ENCODE data around the gene ICAM1.

The ICAM1 gene

DNA sequence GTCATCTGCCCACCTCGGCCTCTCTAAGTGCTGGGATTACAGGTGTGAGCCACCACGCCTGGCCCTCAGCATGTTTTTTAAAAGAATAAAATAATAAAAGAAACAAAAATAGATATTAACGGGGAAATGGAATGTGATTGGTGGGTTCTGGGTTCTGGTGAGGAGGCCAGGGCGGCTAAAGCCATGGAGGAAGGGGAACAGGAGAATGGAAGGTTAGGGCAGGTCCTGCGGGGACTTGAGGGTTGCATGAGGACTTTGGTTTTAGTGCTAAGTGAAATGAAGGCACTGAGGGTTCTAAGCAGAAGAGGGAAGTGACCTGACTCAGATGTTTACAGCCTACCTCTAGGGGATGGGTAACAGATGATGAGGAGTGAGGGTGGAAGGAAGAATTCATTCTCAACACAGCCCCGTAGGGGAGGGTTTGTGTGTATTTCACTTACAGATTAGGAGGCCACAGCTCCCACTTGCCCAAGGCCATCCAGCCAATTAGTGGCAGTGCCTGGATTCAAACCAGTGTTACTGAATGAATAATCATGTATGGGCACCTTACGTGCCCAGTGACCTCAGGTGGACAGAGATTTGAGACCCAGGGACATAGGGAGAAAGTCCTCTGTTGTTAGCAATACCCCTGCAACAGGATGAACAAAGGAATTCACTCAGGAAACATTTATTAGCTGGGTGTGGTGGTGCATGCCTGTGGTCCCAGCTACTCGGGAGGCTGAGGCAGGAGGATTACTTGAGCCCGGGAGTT lies 25.6 kb upstream of the ICAM1 start:
- no peak for DNase-seq

DNA sequence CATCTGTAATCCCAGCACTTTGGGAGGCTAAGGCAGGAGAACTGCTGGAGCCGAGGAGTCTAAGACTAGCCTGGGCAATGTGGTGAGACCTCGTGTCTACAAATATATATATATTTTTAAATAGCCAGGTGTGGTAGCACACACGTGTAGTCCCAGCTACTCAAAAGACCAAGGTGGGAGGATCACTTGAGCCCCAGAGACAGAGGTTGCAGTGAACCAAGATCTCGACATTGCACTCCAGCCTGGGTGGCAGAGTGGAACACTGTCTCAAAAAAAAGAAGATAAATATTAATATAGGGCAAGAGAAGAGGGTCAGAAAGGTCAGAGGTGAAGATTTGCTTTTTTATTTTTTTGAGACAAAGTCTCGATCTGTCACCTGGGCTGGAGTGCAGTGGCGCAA lies 24.4 kb upstream of the ICAM1 start:
- no peak for DNase-seq

GRCh38 chr19:10251792-10252694 lies 18.9 kb upstream of the ICAM1 start, which contains the start of gene MRPL4:
MRPL4 (plus strand) TSS chr19:10252214; CDS start chr19:10252254, 40 bp downstream.
- DNase-seq: peak; percentile 98

GRCh38 chr19:10252707-10253106 lies 18.2 kb upstream of the ICAM1 start:
- no peak for DNase-seq

DNA sequence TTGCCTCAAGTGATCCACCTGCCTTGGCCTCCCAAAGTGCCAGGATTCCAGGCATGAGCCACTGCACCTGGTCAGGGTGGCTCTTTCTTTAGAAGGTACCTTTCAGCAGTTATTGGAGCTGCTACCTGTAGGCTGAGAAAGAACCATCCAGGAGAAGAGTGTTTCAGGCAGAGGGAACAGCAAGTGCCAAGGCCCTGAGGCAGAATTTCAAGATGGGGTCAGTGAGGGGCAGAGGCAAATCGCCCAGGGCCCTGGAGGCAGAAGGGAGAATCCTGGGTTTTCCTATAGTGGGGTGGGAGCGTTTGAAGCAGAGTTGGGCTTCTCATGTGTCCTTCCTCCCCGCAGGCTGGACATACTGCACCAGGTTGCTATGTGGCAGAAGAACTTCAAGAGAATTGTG lies 16.7 kb upstream of the ICAM1 start:
- DNase-seq: no peak

DNA sequence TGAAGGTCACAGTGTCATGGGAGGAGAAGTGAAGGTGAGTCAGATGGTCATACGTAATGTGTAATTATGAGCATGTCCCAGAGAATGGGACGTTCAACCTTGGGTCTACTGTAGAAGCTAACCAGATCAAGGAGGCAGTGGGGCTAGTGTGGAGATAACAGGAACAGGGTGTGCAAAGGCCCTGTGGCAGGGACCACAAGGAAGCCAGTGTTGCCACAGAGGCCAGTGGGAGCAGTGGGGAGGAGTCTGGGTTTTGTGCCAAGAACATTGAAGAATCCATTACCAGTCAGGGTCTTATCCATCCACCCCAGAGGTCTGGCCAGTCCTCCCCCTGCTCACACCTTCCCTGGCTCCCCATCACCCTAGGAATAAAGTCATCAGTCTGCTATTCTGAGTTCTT lies 15.6 kb upstream of the ICAM1 start:
- DNase-seq: no peak

DNA sequence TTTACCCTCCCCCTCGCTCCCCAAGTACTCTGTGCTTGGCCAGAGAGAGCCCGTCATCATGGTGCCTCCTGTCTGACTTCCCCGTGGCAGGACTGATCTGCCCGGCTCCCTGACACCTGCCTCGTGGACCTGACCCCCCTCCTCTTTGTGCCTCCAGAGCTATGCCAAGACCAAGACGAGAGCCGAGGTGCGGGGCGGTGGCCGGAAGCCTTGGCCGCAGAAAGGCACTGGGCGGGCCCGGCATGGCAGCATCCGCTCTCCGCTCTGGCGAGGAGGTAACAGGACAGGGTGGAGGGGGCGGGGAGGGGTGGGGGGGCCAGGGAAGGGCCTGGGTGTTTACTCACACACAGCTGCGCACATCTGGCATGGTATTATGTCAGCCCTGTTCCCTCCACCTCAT lies 14.4 kb upstream of the ICAM1 start:
- no peak for DNase-seq

DNA sequence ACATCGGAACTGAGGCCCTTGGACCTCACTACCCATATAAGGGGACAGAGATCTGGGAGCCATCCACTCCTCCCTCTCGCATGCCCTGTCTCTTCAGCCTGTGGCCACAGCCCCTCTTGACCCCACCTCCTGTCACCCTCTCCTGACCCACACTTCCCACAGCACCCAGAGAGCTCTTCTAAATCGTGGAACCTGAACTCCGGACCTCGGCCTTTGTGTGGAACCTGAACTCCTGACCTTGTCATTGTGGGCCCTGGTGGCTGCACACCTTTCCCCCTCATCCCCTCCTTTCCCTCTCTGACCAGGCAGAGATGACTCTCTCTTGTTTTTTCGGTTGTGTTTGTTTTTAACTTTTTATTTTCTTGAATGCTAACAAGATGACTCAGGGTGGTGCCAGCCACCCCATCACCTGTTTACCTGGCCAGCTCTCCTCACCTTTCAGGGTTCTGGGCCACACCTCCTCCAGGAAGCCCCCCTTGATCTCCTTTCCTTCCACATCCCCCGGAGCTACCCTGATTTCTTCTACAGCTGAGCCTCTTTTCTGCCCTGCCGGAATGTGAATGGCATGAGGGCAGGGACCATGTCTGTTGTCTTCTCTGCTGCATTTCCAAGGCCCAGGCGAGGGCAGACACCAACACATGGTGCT lies 13.8 kb upstream of the ICAM1 start:
- no peak for DNase-seq

- DNase-seq: no peak
These were observed 12.7 kb upstream of the ICAM1 start for GRCh38 chr19:10258080-10258710.

DNA sequence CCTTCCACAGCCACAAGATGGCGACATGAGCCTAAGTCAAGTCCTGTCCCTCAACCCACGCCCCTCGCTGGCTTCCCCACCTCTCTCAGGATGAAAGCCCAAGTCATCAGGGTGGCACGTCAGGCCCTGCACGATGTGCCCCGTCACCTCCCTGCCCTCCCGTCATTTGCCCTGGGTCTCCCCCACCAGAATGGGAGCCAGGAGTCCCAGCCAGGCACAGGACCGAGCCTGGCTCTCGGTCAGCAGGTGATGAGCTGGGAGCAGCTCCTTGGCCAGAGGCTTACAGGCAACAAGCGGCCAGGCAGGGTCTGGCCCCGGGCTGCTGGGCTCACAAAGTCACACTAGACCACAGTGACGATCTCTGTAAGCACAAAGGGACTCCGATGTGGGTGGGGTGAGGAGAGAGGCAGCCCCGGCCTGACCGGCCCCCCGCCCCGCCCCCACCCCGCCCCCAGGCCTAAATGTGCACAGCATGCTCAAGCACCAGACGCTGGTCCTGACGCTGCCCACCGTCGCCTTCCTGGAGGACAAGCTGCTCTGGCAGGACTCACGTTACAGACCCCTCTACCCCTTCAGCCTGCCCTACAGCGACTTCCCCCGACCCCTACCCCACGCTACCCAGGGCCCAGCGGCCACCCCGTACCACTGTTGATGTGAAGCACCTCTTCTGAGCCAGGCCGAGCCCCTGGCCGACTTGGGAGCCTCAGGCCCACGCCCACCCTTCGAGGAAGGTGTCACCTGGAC lies 11.6 kb upstream of the ICAM1 start:
- DNase-seq: peak; percentile 92

DNA sequence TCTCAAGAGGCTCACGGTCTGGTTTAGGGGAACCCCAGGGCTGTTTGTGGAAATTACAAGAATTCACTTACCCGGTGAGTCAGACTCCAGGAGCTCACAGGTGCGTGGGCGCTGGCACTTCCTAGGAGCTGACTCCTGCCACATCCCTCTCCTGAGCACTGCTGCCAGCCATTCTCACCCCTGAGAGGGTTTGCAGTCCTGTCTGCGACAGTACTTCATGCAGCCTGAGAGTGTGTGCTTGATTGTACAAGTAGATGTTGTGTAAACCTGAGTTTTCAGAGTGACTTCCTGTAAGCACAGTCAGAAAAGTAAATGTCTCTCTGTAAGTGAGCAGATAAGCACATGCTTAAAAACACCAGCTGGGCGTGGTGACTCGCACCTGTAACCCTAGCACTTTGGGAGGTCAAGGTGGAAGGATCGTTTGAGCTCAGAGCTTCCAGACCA lies 10.8 kb upstream of the ICAM1 start:
- DNase-seq: no peak

- DNase-seq: no peak
These were observed 8.1 kb upstream of the ICAM1 start for GRCh38 chr19:10262771-10263170.

DNA sequence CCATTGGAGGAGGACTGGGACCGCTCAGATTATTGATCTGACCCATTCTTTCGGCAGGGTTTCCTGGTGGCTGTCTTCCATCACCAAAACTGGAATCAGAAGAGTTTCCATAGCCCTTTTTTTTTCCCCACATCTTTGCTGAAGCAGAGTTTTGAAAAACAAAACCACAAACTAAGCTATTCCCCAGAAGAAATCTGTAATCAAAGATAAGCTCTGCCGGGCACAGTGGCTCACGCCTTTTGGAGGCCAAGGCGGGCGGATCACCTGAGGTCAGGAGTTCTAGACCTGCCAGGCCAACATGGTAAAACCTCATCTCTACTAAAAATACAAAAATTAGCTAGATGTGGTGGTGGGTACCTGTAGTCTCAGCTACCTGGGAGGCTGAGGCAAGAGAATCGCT lies 4.2 kb upstream of the ICAM1 start:
- DNase-seq: no peak

- no peak for DNase-seq
These were observed 2.8 kb upstream of the ICAM1 start for GRCh38 chr19:10268071-10268470.

GRCh38 chr19:10269333-10270179 lies 1.4 kb upstream of the ICAM1 start:
- peak; percentile 91 for DNase-seq

DNA sequence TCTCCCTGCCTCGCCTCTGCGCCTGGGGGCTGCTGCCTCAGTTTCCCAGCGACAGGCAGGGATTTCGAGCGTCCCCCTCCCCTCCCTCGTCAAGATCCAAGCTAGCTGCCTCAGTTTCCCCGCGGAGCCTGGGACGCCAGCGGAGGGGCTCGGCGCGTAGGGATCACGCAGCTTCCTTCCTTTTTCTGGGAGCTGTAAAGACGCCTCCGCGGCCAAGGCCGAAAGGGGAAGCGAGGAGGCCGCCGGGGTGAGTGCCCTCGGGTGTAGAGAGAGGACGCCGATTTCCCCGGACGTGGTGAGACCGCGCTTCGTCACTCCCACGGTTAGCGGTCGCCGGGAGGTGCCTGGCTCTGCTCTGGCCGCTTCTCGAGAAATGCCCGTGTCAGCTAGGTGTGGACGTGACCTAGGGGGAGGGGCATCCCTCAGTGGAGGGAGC lies 722 bp upstream of the ICAM1 start:
- DNase-seq: peak; percentile 90 to 94

- DNase-seq: peak; percentile 75 to 82
These were observed 695 bp downstream of the ICAM1 start for GRCh38 chr19:10271543-10272086.

GRCh38 chr19:10274589-10274988 lies 3.7 kb downstream of the ICAM1 start:
- no peak for DNase-seq

DNA sequence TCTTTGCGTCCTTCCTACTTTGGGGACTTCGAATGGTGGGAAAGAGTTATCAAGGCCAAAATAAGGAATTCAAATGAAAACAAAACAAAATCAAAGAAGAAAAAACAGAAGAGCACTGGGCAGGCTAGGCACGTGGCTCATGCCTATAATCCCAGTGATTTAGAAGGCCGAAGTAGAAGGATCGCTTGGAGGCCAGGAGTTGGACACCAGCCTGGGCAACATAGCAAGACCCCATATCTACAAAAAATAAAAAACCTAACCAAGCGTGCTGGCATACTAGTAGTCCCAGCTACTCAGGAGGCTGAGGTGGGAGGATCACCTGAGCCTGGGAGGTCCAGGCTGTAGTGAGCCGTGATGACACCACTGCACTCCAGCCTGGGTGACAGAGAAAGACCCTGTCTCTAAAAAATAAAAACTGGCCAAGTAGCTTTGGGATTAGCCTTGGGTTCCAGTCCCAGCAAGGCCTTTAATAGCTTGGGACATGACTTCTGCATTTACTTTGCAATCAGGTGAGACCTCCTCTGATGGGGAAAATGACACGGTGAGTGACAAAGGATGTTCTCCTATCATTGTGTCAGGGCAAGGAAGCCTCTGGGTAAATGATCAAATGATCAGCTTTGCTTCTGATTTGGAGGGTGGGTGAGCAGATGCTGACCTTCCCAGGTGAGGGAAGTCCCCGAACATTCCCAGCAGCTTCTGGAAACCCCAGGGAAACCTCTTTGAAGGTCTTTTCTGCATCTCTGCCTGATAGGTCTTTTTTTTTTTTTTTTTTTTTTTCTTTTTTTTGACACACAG lies 7.1 kb downstream of the ICAM1 start:
- DNase-seq: no peak

DNA sequence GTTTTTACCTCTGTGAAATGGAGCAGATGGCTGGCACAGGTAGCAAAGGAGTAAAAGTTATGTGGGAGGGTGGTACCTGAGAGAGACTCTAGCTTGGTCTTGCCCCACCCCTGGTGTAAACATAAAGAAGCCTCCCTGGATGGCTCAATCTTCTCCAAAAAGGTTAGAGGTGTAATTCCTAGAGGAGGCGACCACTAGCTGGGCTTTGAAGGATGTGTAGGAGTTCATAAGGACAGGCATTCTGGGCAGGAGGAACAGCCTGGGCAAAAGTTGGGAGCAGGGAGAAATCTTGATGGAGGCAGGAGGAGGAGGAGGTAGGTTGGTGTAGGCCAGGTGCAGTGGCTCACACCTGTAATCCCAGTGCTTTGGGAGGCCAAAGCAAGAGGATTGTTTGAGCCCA lies 8.0 kb downstream of the ICAM1 start:
- DNase-seq: no peak
